AG09319 (cell line): ENCODE measurements around the gene DCTD.

Experiments
- DNase-seq: peaks from one replicate; pipeline ENCODE4 v3.0.0-alpha.2; 2010; ENCODE audit warnings: low read depth; ENCODE audit errors: extremely low read depth
- TF ChIP-seq, protein P1 (sequence below): IDR thresholded peaks from 2 replicates; pipeline ENCODE4 v1.5.1; 2011; ENCODE audit warnings: low read depth, mild to moderate bottlenecking, inconsistent platforms, low read length, moderate library complexity

The DCTD gene

DNA sequence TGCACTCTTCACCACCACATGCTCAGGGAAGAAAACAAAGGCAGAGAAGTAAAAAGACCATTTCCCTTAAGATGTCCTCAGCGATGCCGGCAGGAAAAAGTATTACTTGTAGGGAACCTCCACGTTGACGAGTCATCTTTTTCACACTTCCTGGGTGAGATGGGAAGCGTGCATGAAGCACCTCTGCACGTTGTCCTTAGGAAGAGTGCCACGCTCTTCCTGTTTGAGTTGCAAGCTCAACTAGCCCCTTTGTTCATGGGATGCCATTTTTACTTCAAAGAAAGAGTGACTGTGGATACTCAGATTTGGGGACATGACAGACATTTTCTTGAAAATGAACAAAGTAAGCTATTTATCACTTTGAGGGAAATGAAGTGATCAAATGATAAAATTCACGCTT lies 33.8 kb downstream of the DCTD start:
- no peak for DNase-seq
- TF ChIP-seq, protein P1, sequence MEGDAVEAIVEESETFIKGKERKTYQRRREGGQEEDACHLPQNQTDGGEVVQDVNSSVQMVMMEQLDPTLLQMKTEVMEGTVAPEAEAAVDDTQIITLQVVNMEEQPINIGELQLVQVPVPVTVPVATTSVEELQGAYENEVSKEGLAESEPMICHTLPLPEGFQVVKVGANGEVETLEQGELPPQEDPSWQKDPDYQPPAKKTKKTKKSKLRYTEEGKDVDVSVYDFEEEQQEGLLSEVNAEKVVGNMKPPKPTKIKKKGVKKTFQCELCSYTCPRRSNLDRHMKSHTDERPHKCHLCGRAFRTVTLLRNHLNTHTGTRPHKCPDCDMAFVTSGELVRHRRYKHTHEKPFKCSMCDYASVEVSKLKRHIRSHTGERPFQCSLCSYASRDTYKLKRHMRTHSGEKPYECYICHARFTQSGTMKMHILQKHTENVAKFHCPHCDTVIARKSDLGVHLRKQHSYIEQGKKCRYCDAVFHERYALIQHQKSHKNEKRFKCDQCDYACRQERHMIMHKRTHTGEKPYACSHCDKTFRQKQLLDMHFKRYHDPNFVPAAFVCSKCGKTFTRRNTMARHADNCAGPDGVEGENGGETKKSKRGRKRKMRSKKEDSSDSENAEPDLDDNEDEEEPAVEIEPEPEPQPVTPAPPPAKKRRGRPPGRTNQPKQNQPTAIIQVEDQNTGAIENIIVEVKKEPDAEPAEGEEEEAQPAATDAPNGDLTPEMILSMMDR = no peak

DNA sequence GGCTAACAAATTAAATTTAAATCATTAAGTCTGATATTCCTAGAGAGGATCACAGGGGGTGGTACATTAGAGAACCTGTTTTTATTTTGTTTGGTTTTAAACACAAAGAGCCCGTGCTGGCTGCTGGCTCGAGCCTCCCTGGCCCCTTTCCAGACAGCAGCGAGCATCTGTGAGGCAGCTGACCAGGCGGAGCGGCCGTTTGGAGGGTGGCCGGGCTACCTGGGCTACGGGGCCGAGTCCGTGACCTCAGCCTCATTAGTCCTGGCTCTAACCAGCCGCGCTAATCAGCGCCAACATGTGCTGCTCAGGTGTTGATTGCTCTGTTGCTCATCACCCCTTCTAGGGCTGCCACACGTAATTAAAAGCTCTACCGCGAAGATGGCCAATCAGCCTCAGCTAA lies 35.3 kb downstream of the DCTD start:
- no peak for DNase-seq
- TF ChIP-seq, protein P1 = no peak

DNA sequence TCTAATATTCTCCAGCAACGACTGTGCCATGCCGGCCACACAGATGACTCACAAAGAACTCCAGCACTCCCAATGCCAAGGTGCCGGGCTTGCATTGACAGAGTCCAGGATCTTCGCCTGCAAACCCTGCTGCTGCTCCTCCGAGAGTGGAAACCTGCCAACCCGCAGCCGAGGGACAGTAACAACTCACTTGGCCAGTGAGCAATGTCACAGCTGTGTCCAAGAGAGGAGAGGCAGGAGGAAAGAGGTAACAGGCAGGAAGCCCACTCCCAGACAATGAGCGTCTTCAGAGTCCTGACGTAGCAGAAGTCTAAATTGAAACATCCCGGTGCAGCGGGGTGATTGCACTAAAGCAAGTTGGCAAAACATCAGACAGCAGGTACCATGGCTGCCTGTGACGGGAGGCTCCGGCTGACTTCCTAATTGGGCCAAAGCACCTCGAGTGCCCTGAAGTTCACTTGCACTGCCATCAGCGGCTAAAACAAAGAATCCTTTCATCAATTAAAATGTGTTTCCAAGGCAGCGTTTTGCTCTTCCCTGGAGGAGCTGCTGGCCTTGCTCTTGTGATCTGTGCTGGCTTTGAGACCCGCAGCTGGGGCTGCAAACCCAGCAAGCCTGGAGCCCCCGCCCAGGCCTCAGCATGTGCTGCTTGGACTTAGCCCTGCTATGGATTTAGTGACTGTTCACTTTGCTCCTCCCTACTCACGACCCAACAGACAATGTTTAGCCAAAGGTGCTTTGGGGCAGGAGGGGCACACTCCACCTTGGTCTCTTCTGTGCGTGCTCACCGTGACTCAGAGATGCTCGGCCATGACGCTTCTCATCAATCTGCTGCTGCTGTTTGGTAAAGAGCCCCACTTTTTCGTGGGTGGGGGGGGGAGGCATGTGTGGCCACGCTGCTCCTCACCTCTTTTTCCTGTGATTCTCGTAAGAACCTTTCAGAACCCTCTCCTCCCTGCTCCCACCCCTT lies 36.5 kb downstream of the DCTD start:
- no peak for DNase-seq
- TF ChIP-seq, protein P1 = no peak

DNA sequence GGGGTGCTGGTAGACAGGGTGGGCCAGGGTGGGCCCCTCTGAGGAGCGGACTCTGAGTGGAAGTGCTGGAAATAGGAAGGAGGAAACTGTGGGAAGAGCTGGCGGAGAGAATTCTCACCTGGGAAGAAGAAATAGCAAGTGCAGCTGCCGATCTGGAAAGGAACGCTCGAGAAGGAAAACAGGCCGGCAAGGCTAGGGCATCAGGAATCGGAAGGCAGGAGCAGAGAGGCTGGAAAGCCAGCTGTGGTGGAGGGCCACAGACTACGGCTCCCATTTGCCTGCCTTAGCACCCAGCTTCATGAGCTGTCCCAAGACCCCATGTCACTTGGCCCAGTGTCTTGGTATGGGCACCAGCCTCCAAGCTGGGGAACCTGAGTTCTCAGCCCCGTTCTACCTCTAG lies 37.3 kb downstream of the DCTD start:
- no peak for DNase-seq
- TF ChIP-seq, protein P1 = no peak

DNA sequence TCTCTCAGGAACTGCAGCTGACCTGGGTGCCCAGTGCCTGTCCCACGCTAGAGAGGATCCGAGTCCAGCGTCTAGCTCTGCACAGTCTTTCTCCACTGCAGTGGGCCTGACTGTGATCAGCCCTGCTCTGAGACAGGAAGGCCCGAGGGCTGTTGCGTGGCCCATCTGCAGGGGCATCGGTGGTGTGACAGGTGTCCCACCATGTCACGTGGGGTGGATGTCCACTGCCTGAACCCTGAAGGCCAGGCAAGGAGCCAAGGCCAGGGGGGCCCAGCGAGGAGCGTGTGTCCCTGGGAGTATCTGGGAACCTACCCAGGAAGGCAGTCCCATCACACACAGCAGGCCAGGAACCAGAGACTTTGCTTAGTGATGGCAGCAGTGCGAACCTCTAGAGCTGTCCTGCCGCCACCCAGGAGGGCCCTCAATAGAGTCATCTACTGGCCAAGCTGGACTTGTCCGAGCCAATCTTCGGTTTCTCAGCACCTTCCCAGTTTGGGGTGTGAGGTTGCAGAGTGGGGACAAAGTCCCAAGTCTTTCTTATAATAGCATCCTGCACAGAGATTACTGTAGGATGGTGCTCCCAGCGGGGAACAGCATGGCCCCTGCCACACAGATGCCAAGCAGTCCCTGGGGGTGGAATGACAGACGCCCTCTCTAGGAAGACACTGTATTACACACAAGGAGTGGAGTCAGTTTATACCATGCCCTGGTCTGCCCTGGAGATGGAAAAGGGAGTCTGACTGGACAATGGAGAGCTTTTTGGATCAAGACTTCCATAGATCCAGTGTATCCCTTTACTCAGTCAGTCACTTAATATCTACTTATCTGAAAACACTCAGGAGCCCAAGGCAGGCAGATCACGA lies 38.3 kb downstream of the DCTD start:
- TF ChIP-seq, protein P1 = no peak
- no peak for DNase-seq

DNA sequence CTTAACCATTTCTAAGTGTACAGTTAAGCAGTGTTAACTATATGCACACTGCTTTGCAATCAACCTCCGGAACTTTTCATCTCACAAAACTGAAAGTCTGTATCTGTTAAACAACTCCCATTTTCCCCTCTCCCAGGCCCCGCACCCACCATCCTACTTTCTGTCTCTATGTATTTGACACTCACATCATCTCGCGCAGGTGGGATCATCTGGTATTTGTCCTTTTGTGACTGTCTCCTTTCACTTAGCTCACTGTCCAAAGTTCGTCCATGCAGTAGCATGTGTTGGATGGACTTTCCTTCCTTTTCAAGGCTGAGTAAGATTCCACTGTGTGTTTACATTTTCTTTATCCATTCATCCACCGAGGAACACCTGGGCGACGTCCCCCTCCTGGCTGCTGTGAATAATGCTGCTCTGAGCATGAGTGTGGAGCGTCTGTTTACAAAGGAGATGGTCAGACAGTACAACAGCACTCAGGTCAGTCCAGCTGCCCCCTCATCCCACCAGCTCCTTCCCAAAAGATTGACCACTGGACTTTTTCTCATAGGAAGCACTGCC lies 39.8 kb downstream of the DCTD start:
- TF ChIP-seq, protein P1 = no peak
- DNase-seq = no peak
